ENCODE measurements around the gene ADAMTS14.
"Not testable (repeated sequence)": the region's sequence is repeated elsewhere in the genome, so short reads cannot be mapped to it uniquely, and the experiment has no call there.

The ADAMTS14 gene

GRCh38 chr10:70659306-70659705, 13.0 kb upstream of the ADAMTS14 start:
- DNase-seq: no peak

- DNase-seq: no peak
These were observed 11.6 kb upstream of the ADAMTS14 start for GRCh38 chr10:70660722-70661121.

GRCh38 chr10:70661623-70662361, 10.5 kb upstream of the ADAMTS14 start:
- DNase-seq: no peak

- no peak for DNase-seq
These were observed 9.7 kb upstream of the ADAMTS14 start for GRCh38 chr10:70662362-70663220.

- DNase-seq: not testable (repeated sequence)
These were observed 8.6 kb upstream of the ADAMTS14 start for GRCh38 chr10:70663458-70664409.

- DNase-seq: no peak
These were observed 7.6 kb upstream of the ADAMTS14 start for GRCh38 chr10:70664702-70665195.

GRCh38 chr10:70666960-70667798, 5.1 kb upstream of the ADAMTS14 start:
- no peak for DNase-seq

GRCh38 chr10:70667818-70668217, 4.5 kb upstream of the ADAMTS14 start:
- not testable (repeated sequence) for DNase-seq

GRCh38 chr10:70668454-70668970, 3.8 kb upstream of the ADAMTS14 start:
- DNase-seq: no peak

GRCh38 chr10:70669015-70669414, 3.3 kb upstream of the ADAMTS14 start:
- DNase-seq: no peak

GRCh38 chr10:70669732-70670317, 2.5 kb upstream of the ADAMTS14 start:
- DNase-seq: no peak

GRCh38 chr10:70671619-70672164, 614 bp upstream of the ADAMTS14 start:
- DNase-seq: no peak

GRCh38 chr10:70673043-70673928, 980 bp downstream of the ADAMTS14 start:
- DNase-seq: no peak

- DNase-seq: no peak
These were observed 1.7 kb downstream of the ADAMTS14 start for GRCh38 chr10:70673929-70674559.

- DNase-seq: no peak
These were observed 2.5 kb downstream of the ADAMTS14 start for GRCh38 chr10:70674560-70675495.

- no peak for DNase-seq
These were observed 3.3 kb downstream of the ADAMTS14 start for GRCh38 chr10:70675496-70676161.

GRCh38 chr10:70676511-70676910, 4.2 kb downstream of the ADAMTS14 start:
- DNase-seq: no peak

All from NCI-H2107 (cell line).